K562 (cell line): ENCODE data around the gene RHOBTB3. TPM values are rescaled to one million over a fixed set of nuclear protein-coding genes. Genes with fewer than 3 reads are reported as not detected.

Experiments
- ATF3 ChIP-seq, 2 experiments: fragments of 450-650 bp in 1 of 2; sonication (generic) in 1 of 2; formaldehyde crosslinking in 1 of 2; IDR thresholded peaks in 1 of 2; conservative IDR thresholded peaks in 1 of 2; 2 replicates each; pipeline versions ENCODE4 v1.6.1 to v1.8.1; 2016 to 2023; ENCODE audit warnings: mild to moderate bottlenecking in 2 of 2, moderate library complexity in 2 of 2, inconsistent platforms in 1 of 2, missing genetic modification reagents in 1 of 2
- CEBPB ChIP-seq: fragments of 450-650 bp; IDR thresholded peaks from 2 replicates; pipeline ENCODE4 v1.6.1; 2016; ENCODE audit warnings: missing genetic modification characterization, missing compliant biosample characterization
- CEBPG ChIP-seq, 3 experiments: fragments of 200-800 bp in 1 of 3; sonication (Bioruptor generic) in 1 of 3; sonication (generic) in 1 of 3; formaldehyde crosslinking in 1 of 3; IDR thresholded peaks in 2 of 3; conservative IDR thresholded peaks in 1 of 3; 2 replicates each; pipeline versions ENCODE4 v1.6.1 to v1.8.0; 2016 to 2022; ENCODE audit warnings: missing compliant biosample characterization in 2 of 3, missing genetic modification characterization in 2 of 3, mild to moderate bottlenecking in 1 of 3, missing genetic modification reagents in 1 of 3
- DDX20 ChIP-seq: fragments of 450-650 bp; IDR thresholded peaks from 2 replicates; pipeline ENCODE4 v1.6.1; 2016; ENCODE audit warnings: missing genetic modification characterization, low read depth, mild to moderate bottlenecking, missing compliant biosample characterization, moderate library complexity
- EWSR1 ChIP-seq: fragments of 450-650 bp; IDR thresholded peaks from 2 replicates; pipeline ENCODE4 v1.6.1; 2018; ENCODE audit warnings: borderline replicate concordance, mild to moderate bottlenecking, low read depth, moderate library complexity; ENCODE audit not compliant: partially characterized antibody
- GABPB2 ChIP-seq: fragments of 250-450 bp; sonication (Bioruptor Pico); conservative IDR thresholded peaks from 2 replicates; pipeline ENCODE4 v1.5.1; 2021; ENCODE audit warnings: mild to moderate bottlenecking
- GMEB1 ChIP-seq: fragments of 250-450 bp; sonication (Bioruptor Pico); IDR thresholded peaks from 2 replicates; pipeline ENCODE4 v1.4.0; 2020; ENCODE audit warnings: mild to moderate bottlenecking
- MCM3 ChIP-seq: fragments of 450-650 bp; IDR thresholded peaks from 2 replicates; pipeline ENCODE4 v1.6.1; 2016
- MXI1 ChIP-seq: IDR thresholded peaks from 2 replicates; pipeline ENCODE4 v1.6.1; 2011; ENCODE audit warnings: low read depth, mild to moderate bottlenecking, improper control_type of control experiment, low read length
- OTX1 ChIP-seq: fragments of 450-650 bp; formaldehyde crosslinking; IDR thresholded peaks from 2 replicates; pipeline ENCODE4 v1.4.0; 2022; ENCODE audit warnings: mild to moderate bottlenecking
- POLR2A ChIP-seq: fragments of 450-650 bp; conservative IDR thresholded peaks from 2 replicates; pipeline ENCODE4 v1.6.1; 2016
- POLR2AphosphoS5 ChIP-seq: IDR thresholded peaks from 2 replicates; pipeline ENCODE4 v1.6.1; 2011; ENCODE audit warnings: mild to moderate bottlenecking, low read depth, low read length, moderate library complexity; ENCODE audit not compliant: control insufficient read depth, insufficient read depth
- POLR3A ChIP-seq: IDR thresholded peaks from 2 replicates; pipeline ENCODE4 v1.6.1; 2011; ENCODE audit warnings: borderline replicate concordance, mild to moderate bottlenecking, moderate library complexity; ENCODE audit not compliant: insufficient read length, insufficient read depth; ENCODE audit errors: extremely low read depth
- PYGO2 ChIP-seq: fragments of 450-650 bp; IDR thresholded peaks from 2 replicates; pipeline ENCODE4 v1.6.1; 2016; ENCODE audit warnings: mild to moderate bottlenecking, missing genetic modification characterization, moderate library complexity, missing compliant biosample characterization
- RAD21 ChIP-seq, 2 experiments: fragments of 250-450 bp in 1 of 2; fragments of 450-650 bp in 1 of 2; sonication (Bioruptor Pico) in 1 of 2; formaldehyde crosslinking in 1 of 2; IDR thresholded peaks in 1 of 2; conservative IDR thresholded peaks in 1 of 2; 2 replicates each; pipeline versions ENCODE4 v1.4.0 to v1.8.0; 2020 to 2022; ENCODE audit warnings: mild to moderate bottlenecking in 2 of 2, moderate library complexity in 1 of 2
- SPI1 ChIP-seq: IDR thresholded peaks from 2 replicates; pipeline ENCODE4 v1.6.1; 2011; ENCODE audit warnings: low read depth, low read length, control low read depth, borderline replicate concordance
- STAT6 ChIP-seq: sonication (generic); formaldehyde crosslinking; IDR thresholded peaks from 2 replicates; pipeline ENCODE4 v1.8.1; 2023; ENCODE audit warnings: mild to moderate bottlenecking, missing genetic modification reagents
- TFE3 ChIP-seq: fragments of 450-650 bp; formaldehyde crosslinking; IDR thresholded peaks from 2 replicates; pipeline ENCODE4 v1.4.0; 2020; ENCODE audit warnings: mild to moderate bottlenecking, mixed read lengths
- ZNF224 ChIP-seq: sonication (generic); formaldehyde crosslinking; IDR thresholded peaks from 2 replicates; pipeline ENCODE4 v1.8.0; 2022; ENCODE audit warnings: mild to moderate bottlenecking, missing genetic modification reagents
- ZNF431 ChIP-seq: sonication (generic); formaldehyde crosslinking; IDR thresholded peaks from 2 replicates; pipeline ENCODE4 v1.8.0; 2022; ENCODE audit warnings: mild to moderate bottlenecking, missing genetic modification reagents
- ZNF764 ChIP-seq: fragments of 250-450 bp; sonication (Bioruptor Pico); IDR thresholded peaks from 2 replicates; pipeline ENCODE4 v1.4.0; 2020; ENCODE audit warnings: low read depth, mild to moderate bottlenecking, moderate library complexity
- polyA plus RNA-seq, 8 experiments: library from polyadenylated mRNA; depleted of rRNA in 4 of 8; stranded (reverse) in 5 of 8; unstranded in 3 of 8; fragments of >200 nt; fragmentation: Nextera tagmentation in 2 of 8; fragmentation: Illumina TruSeq in 1 of 8; extraction: Ambion mirVana in 2 of 8; extraction: Trizol in 1 of 8; gene quantifications; 2 replicates each; pipeline versions ENCODE4 v1.2.1 to v1.2.3, GENCODE V29; 2011 to 2014; ENCODE audit warnings: inconsistent platforms in 1 of 8, missing spikeins in 1 of 8
- total RNA-seq, 7 experiments: library from RNA; depleted of rRNA in 6 of 7; stranded (reverse); fragments of >200 nt in 6 of 7; fragmentation: Illumina TruSeq in 2 of 7; extraction: Trizol in 2 of 7; gene quantifications; 2 replicates each; pipeline versions ENCODE4 v1.2.1 to v1.2.3, GENCODE V29; 2011 to 2021; ENCODE audit warnings: low replicate concordance in 1 of 7

RHOBTB3 gene
- total and polyA plus RNA-seq, 9 of the 15 experiments (the other 6 are each of a cell fraction or from before 2014, with no cell fraction given) = 39.7 to 143 (median 115) TPM

GRCh38 chr5:95743877-95744276 lies 12.7 kb downstream of the RHOBTB3 start (continued):
- no peak for TF ChIP-seq ZNF224 (CRISPR knock-in tag)
- TF ChIP-seq DDX20 (tag) = no peak
- no peak for TF ChIP-seq MXI1
- TF ChIP-seq CEBPB (tag) = 0 out of 2 replicates have a peak, but pooled peaks have one; percentile 12
- TF ChIP-seq PYGO2 (tag) = no peak
- TF ChIP-seq ZNF431 (CRISPR knock-in tag) = no peak
- no peak for TF ChIP-seq RAD21 (CRISPR knock-in tag; conservative IDR thresholded peaks at IDR 0.05 in 1 of 2, IDR thresholded peaks at IDR 0.05 in 1 of 2)
- peak; percentile 50; the same call in 1 of the 2 replicates for TF ChIP-seq POLR2A
- TF ChIP-seq STAT6 (CRISPR knock-in tag) = no peak
- TF ChIP-seq OTX1 (CRISPR knock-in tag) = no peak
- TF ChIP-seq POLR2AphosphoS5 = 0 out of 2 replicates have a peak, but pooled peaks have one; percentile 5
- TF ChIP-seq CEBPG (CRISPR knock-in tag; IDR thresholded peaks at IDR 0.05) = peak; percentile 58
- TF ChIP-seq CEBPG (tag; conservative IDR thresholded peaks at IDR 0.05 in 1 of 2, IDR thresholded peaks at IDR 0.05 in 1 of 2) = no peak; a peak in 1 of 4 replicates
- TF ChIP-seq POLR3A = no peak
- TF ChIP-seq ZNF764 (CRISPR knock-in tag) = no peak
- no peak for TF ChIP-seq GABPB2 (CRISPR knock-in tag)
- no peak for TF ChIP-seq GMEB1 (CRISPR knock-in tag)
- TF ChIP-seq TFE3 (CRISPR knock-in tag) = no peak
- peak; percentile 68 for TF ChIP-seq ATF3 (IDR thresholded peaks at IDR 0.05)
- TF ChIP-seq ATF3 (CRISPR knock-in tag; conservative IDR thresholded peaks at IDR 0.05) = no peak
- no peak for TF ChIP-seq EWSR1
- TF ChIP-seq MCM3 = no peak
- TF ChIP-seq SPI1 = no peak
